GM19467 (cell line): Measurements from ENCODE around the gene CKM.
"Not testable (repeated sequence)": the region's sequence is repeated elsewhere in the genome, so short reads cannot be mapped to it uniquely, and the experiment has no call there.

Experiments used
- ATAC-seq: cut with Tn5 transposase; IDR thresholded peaks from one replicate; pipeline ENCODE4 v1.9.1; 2021; ENCODE audit warnings: mild to moderate bottlenecking, moderate library complexity; ENCODE audit not compliant: unreplicated experiment

Gene CKM

DNA sequence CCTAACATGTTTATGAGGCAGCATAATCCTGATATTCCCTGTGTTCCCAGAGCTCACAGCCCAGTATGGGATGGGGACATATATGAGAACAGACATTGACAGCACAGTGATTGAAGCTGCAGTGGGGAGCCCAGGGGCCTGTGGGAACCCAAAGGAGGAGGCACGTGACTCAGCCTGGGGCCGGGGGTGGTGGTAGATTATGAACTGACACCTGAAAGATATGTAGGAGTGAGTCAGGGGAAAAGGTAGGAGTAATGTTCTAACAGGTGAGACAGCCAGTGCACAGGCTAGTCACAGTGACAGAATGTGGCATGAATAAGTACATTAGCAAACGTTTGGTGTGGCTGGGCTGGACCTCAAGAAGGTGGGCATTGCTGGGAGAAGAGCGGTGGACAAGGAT lies 29.0 kb downstream of the CKM start:
- ATAC-seq, result no peak

DNA sequence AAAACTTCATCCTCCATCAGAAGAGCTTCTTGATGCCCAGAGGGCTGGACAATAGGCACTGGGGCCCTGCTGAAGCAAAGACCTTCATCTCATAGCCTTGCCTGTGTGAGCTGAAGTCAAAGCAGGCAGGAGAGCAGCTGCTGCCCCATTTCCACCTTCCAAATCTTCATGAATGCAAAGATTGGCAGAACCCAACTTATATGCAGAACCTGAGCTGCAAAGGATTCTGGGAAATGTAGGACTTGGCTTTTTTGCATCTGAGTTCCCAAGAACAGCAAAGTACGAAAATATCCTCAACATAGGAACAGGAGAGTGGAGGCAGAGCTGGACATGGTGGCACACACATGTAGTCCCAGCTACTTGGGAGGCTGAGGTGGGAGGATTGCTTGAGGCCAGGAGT lies 30.8 kb downstream of the CKM start:
- ATAC-seq, result no peak

- ATAC-seq, result no peak
Measured at GRCh38 chr19:45290381-45290931, 32.2 kb downstream of the CKM start.

- no peak for ATAC-seq
Measured at GRCh38 chr19:45283443-45284033, 39.1 kb downstream of the CKM start.

- ATAC-seq, result no peak
Measured at GRCh38 chr19:45280471-45280961, 42.2 kb downstream of the CKM start.

DNA sequence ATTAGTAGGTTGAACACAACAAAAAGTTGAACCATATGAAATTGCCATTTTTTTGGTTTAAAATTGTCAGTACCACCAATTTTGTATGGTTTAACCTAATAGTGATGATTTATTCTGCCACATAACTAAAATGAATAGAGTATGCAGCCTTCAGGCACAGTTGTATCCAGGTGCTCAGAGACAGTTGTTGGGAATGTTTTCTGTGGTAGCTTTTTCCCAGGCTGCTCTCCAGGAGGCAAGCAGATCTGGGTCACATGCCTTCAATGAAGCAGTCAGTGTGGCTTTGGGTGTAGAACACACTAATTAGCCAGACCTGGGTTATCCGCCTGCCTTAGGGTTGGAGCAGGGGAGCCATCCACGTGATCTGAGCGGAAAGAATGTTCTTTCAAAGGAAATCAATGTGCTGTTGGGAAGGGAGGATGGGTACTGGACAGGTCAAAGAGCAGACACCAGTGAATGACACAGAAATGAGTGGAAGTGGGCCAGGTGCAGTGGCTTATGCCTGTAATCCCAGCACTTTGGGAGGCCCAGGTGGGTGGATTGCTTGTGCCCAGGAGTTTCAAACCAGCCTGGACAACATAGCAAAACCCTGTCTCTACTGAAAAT lies 43.0 kb downstream of the CKM start:
- no peak for ATAC-seq

- no peak for ATAC-seq
Measured at GRCh38 chr19:45278087-45278486, 44.6 kb downstream of the CKM start.

DNA sequence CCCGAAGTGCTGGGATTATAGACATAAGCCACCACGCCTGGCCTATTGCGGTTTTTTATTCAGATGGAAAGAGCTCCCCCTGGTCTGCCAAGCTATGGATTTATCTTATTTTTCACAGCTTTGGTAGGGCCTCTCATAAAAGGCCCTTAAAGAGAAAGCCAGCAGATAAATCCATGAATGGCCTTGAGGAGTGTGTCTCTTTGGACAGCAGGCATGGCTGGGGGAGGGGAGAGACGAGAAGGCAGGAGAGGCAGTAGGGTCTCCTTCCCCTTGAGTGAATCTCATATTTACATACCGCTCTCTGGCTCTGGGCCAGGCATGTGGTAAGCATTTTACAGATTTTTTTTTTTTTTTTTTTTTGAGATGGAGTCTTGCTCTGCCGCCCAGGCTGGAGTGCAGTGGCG lies 46.4 kb downstream of the CKM start:
- ATAC-seq, result no peak

DNA sequence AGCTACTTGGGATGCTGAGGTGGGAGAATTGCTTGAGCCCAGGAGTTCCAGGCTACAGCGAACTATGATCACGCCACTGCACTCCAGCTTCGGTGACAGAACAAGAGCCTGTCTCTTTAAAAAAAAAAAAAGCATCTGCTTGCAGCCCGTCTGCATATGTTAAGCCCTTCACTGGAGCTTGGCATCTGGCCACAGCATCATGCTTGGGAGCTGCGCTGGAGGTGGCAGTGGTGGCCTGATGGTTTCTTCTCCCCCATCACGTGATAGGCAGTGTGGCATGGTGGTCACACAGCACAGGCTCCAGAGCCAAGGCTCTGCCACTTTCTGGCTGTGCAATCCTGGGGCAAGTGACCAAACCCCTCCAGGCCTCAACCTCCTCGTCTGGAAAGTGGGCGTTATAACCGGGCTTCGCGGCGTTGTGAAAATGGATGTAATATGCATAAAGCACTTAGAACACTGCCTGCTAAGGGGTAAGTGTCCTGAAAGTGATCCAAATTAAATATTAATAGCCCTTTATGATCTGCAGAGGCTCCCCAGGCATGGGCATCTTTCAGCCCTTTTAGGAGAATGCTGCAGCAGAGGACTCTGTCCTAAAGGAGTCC lies 47.2 kb downstream of the CKM start:
- ATAC-seq, result no peak

DNA sequence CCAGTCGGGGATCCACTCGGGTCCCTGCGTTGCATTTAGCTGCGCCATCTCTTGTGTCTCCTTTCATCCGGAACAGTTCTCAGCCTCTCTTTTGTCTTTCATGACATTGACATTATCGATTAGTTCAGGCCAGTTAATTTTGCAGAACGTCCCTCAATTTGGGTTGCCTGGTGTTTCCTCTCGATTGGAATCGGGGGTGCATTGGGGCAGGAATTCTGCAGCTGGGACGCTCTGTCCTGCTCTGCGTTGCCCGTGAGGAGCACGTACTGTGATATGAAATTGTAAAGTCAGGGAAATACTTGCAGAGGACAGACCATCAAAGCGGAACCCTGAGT lies 49.2 kb downstream of the CKM start:
- ATAC-seq, result no peak

DNA sequence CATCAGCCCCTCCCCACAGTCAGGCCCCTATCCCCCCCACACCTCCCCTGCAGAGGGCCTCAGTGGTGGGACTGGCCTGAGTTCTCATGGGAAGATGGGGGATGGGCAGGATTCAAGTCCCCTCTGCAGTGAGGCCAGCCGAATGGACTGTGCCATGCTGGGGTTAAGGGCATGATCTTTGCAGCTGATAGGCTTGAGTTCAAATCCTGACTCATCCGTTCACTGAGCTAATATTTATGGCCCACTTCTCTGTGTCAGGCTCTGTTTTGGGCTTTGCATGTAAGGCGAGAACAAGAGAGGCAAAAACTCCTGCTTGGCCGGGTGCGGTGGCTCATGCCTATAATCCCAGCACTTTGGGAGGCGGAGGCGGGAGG lies 51.0 kb downstream of the CKM start:
- no peak for ATAC-seq

DNA sequence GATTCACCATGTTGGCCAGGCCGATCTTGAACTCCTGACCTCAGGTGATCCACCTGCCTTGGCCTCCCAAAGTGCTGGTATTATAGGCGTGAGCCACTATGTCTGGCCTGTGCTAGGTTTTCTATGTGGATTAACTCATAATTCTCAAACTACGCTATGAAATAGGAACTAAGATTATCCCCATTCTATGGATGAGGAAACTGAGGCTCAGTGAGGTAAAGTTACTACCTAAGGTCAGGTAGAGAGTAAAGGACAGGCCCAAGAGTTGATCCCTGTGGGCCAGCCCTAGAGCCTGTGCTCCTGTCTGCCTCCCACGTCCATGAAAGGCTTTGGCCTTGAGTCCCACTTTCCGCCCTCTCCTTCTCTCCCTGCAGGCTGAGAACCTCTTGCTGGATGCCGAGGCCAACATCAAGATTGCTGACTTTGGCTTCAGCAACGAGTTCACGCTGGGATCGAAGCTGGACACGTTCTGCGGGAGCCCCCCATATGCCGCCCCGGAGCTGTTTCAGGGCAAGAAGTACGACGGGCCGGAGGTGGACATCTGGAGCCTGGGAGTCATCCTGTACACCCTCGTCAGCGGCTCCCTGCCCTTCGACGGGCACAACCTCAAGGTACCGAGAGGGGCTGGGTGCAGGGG lies 51.5 kb downstream of the CKM start:
- ATAC-seq, result no peak

GRCh38 chr19:45269939-45270338 lies 52.7 kb downstream of the CKM start:
- ATAC-seq, result not testable (repeated sequence)

- ATAC-seq, result no peak
Measured at GRCh38 chr19:45267296-45267695, 55.4 kb downstream of the CKM start.

DNA sequence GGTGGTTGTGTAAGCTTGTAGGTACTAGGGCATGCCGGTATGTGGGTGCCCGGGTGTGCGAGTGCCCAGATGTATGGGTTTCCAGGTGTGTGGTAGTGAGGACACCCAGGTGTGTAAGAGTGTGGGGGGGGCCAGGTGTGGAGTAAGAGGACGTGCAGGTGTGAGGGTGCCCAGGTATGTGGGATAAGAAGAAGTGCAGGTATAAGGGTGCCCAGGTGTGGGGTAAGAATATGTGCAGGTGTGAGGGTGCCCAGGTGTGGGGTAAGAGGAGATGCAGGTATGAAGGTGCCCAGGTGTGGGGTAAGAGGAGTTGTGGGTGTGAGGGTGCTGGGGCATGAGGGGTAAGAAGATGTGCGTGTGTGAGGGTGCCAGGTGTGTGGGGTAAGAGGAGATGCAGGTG lies 57.3 kb downstream of the CKM start:
- ATAC-seq, result no peak

- ATAC-seq, result no peak
Measured at GRCh38 chr19:45264781-45265317, 57.8 kb downstream of the CKM start.

- no peak for ATAC-seq
Measured at GRCh38 chr19:45263013-45263412, 59.7 kb downstream of the CKM start.

DNA sequence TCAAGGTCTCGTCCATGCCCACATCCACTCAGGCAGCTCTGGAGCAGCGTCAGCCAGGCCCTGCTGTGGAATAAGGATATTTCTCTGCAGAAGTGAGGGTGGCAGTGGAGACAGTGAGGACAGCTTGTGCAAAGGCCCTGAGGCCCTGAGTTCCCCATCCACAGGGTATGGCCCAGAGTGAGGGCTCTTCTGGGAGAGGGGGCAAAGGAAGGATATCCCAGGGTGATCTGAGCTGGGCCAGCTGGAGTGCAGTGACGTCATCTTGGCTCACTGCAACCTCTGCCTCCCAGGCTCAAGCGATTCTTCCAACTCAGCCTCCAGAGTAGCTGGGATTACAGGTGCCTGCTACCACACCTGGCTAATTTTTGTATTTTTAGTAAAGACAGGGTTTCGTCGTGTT lies 60.1 kb downstream of the CKM start:
- ATAC-seq, result no peak

- ATAC-seq, result no peak
Measured at GRCh38 chr19:45258862-45259261, 63.8 kb downstream of the CKM start.

GRCh38 chr19:45256836-45257235 lies 65.8 kb downstream of the CKM start:
- ATAC-seq, result no peak
